Glomerular visceral epithelial cell (primary cell): ENCODE results near the gene TIGD1.
A peak's percentile ranks its signal among the peaks of the same experiment; 100 is the strongest.
"Not testable (repeated sequence)": the region's sequence is repeated elsewhere in the genome, so short reads cannot be mapped to it uniquely, and the experiment has no call there.

Source experiments
- DNase-seq: peaks from one replicate; pipeline ENCODE4 v3.0.0-alpha.2; 2016; ENCODE audit errors: extremely low spot score

TIGD1 gene

GRCh38 chr2:232570481-232570880 lies 20.1 kb upstream of the TIGD1 start:
- not testable (repeated sequence) for DNase-seq

GRCh38 chr2:232569541-232569940 lies 19.2 kb upstream of the TIGD1 start:
- no peak for DNase-seq

- peak; percentile 82 for DNase-seq
Measured at GRCh38 chr2:232568161-232568560, 17.8 kb upstream of the TIGD1 start.

- DNase-seq = no peak
Measured at GRCh38 chr2:232567721-232568120, 17.4 kb upstream of the TIGD1 start.

GRCh38 chr2:232563580-232563979 lies 13.2 kb upstream of the TIGD1 start:
- DNase-seq = no peak

- DNase-seq = no peak
Measured at GRCh38 chr2:232562515-232563151, 12.3 kb upstream of the TIGD1 start.

- no peak for DNase-seq
Measured at GRCh38 chr2:232556426-232556825, 6.1 kb upstream of the TIGD1 start.

GRCh38 chr2:232551776-232552175 lies 1.4 kb upstream of the TIGD1 start:
- no peak for DNase-seq

- no peak for DNase-seq
Measured at GRCh38 chr2:232551250-232551638, 887 bp upstream of the TIGD1 start.

- DNase-seq = no peak
Measured at GRCh38 chr2:232549655-232550353, 553 bp downstream of the TIGD1 start.

GRCh38 chr2:232547991-232548390 lies 2.4 kb downstream of the TIGD1 start:
- no peak for DNase-seq

GRCh38 chr2:232545511-232546375 lies 4.6 kb downstream of the TIGD1 start:
- no peak for DNase-seq

GRCh38 chr2:232544674-232545073 lies 5.7 kb downstream of the TIGD1 start:
- no peak for DNase-seq

GRCh38 chr2:232543928-232544631 lies 6.3 kb downstream of the TIGD1 start:
- no peak for DNase-seq

GRCh38 chr2:232543491-232543890 lies 6.9 kb downstream of the TIGD1 start:
- no peak for DNase-seq

- DNase-seq = no peak
Measured at GRCh38 chr2:232542715-232543467, 7.5 kb downstream of the TIGD1 start.

- DNase-seq = no peak
Measured at GRCh38 chr2:232541961-232542714, 8.2 kb downstream of the TIGD1 start.

- no peak for DNase-seq
Measured at GRCh38 chr2:232541195-232541960, 9.0 kb downstream of the TIGD1 start.

GRCh38 chr2:232540441-232541041 lies 9.8 kb downstream of the TIGD1 start:
- no peak for DNase-seq
